Measurements from ENCODE around the gene DMRT3. TPM values are rescaled to one million over a fixed set of nuclear protein-coding genes. Genes with fewer than 3 reads are reported as not detected.

The DMRT3 gene
- total and polyA plus RNA-seq, 2 of the 8 experiments (the other 6 are each of a cell fraction or from before 2014, with no cell fraction given) = not detected

Small RNA genes within 50 kb of the gene (small RNA-seq; reads per million reads assigned to genes)
- gene RNU6-1073P (ENCODE audit: insufficient read depth) = not detected

Other genes starting within 250 kb of the DMRT3 start
- not detected in 2 replicates for gene DMRT1, start 135.0 kb upstream of the DMRT3 start, total RNA-seq (2021; fragmentation: NEBNext Ultra II Directional; extraction: Animal tissue kit (Norgen Biotek cat#: 25700))
- 0.06 and 0.15 TPM in 2 replicates for gene DMRT1, start 135.0 kb upstream of the DMRT3 start, polyA plus RNA-seq (2011; rRNA removed)
- 0.61 and 0.93 TPM in 2 replicates for gene DMRT2, start 73.7 kb downstream of the DMRT3 start, total RNA-seq (2021; fragmentation: NEBNext Ultra II Directional; extraction: Animal tissue kit (Norgen Biotek cat#: 25700))
- gene DMRT2, start 73.7 kb downstream of the DMRT3 start, polyA plus RNA-seq (2011; rRNA removed) = 0.24 and 0.29 TPM in 2 replicates